Measurements from ENCODE around the gene KRT12.
"Not testable (repeated sequence)": the region's sequence is repeated elsewhere in the genome, so short reads cannot be mapped to it uniquely, and the experiment has no call there.

Gene KRT12

GRCh38 chr17:40883626-40884334 lies 16.8 kb upstream of the KRT12 start:
- DNase-seq (ENCODE audit: low read depth) = no peak

DNA sequence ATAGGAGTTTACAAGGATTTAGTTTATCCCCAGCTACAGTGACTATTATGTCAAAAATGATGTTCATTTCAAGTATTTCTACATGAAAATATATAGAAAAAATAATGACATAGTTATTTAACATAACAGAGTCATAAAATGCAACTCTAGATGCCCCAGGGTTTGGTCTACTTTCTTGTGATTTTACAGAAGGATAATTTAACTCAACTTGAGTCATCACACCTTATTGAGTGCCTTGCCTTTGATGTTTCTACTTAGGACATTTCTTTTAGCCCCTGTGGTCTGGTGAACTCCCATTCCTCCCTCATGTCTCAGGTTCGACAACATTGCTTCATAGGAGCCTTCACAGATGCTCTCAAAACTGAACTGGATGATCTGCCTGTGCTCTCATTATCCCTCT lies 16.0 kb upstream of the KRT12 start:
- DNase-seq (ENCODE audit: low read depth) = no peak

DNA sequence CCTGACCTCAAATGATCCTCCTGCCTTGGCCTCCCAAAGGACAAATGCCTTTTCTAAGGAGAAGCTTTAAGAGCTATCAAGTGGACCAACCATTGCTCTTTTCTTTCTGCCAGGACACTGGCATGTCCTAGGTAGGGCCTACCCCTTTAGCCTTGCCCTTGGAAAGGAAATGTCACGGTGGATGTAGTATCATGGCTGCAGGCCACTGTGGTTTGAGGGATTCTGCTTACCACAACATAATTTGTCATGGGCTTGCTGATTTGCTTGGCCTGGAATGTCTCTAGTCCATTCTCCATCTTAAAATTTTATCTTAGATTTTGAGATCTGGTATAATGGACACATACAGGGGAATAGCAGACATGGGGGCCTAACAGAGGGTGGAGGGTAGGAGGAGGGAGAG lies 12.0 kb upstream of the KRT12 start:
- no peak for DNase-seq (ENCODE audit: low read depth)

DNA sequence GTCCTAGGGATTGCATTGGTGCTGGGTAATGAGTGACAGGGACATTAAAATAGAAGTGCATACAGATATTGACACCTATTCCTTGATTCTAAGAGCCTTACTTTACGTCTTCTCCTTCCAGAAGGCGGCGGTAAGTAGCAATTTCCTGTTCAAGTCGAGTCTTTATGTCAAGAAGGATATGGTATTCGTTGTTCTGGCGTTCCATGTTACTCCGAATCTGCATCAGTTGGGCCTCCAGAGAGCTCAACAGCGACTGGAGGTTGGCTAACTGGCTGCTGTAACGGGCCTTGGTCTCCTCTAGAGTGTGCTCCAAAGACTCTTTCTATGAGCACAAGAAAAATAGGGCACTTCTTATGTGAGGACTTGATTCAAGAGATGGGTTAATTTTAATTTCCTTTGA lies 11.0 kb upstream of the KRT12 start:
- no peak for DNase-seq (ENCODE audit: low read depth)

DNA sequence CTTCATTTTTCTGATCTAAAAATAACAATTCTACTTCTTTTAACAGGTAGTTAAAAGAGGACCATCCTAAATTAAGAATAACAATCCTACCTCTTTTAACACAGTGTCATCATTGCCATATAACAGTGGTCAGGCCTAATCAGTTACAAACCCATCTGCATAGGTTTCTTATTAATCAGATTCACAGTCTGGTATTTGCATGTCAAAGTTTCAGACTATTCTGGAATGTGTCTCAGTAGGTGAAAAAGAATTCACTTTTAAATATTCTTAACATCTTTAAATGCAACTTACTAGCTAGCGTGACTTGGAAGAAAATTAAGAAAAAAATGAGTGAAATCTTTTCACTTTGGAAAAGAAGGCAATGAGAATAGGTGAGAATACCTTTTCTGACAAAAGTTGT lies 6.8 kb upstream of the KRT12 start:
- DNase-seq (ENCODE audit: low read depth) = no peak

DNA sequence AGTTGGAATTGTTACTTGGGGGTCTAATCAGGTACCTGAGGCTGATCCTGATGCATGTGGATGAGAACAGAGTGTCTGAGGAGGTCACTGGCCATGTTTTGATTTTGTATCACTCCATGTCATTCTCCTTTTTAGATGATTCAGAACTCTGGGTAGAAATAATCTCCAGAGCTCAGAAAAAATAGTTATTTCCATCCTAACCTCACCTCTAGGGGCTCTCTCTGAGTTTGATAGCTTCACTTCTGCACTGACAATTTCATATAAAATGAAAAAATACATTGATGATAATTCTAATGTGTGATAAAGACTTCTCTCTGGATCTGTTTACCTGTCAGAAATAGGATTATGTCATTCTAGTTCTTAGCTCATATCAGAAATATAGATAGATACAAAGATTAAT lies 6.2 kb upstream of the KRT12 start:
- no peak for DNase-seq (ENCODE audit: low read depth)

- no peak for DNase-seq (ENCODE audit: low read depth)
These were observed 5.4 kb upstream of the KRT12 start for GRCh38 chr17:40872416-40872815.

- DNase-seq (ENCODE audit: low read depth) = no peak
These were observed 4.3 kb upstream of the KRT12 start for GRCh38 chr17:40871316-40871715.

DNA sequence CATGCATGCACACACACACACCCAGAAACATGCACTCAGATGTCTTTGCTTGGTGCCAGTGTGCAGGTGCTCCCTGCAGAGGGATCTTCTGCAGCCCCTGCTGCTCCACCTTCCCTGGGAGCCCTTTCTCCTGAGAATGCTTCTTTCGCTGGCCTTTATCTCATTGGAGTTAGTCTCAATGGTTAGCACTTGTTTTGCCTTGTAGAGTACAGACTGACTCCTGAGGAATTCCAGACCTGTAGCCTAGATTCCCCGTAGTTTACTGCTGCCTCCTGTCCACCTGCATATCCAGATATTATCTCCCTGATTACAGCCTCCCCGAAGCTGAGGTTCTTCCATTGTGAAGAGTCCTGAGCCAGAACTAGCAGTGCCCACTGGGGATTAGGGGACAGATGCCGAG lies 3.1 kb upstream of the KRT12 start:
- no peak for DNase-seq (ENCODE audit: low read depth)

GRCh38 chr17:40864661-40865390 lies 2.2 kb downstream of the KRT12 start:
- DNase-seq (ENCODE audit: low read depth) = no peak

DNA sequence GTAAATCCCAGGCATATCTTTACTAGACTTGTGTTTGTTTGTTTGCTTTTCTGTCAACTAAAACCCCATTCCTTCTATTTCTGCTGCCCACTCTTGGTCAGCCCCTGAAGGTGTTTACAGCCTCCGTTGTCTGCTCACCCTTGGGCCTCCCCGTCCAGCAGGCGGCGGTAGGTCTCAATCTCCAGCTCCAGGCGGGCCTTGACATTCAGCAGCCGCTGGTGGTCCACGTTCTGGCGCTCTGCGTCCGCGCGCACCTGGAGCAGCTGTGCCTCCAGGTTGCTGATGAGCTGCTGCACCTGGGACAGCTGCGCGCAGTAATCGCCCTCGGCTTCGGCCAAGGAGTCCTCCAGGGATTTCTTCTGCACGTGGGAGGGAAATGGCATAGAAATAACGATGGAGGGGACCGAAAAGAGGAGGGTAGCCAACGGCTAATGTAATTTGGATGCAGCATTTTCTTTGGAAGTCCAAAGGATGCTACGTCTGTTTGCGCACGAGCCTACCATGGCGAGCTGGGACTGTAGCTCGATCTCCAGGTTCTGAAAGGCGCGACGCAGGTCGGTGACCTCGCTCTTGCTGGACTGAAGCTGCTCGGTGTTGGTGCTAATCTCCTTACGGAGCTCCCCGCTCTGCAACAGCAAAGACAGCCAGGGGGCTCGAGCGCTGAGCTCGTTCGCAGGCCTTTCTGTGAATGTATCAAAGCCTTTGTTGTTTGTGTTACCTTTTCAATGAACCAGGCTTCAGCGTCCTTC lies 3.9 kb downstream of the KRT12 start:
- DNase-seq (ENCODE audit: low read depth) = no peak

- DNase-seq (ENCODE audit: low read depth) = no peak
These were observed 7.5 kb downstream of the KRT12 start for GRCh38 chr17:40859536-40859935.

GRCh38 chr17:40858667-40859066 lies 8.4 kb downstream of the KRT12 start:
- not testable (repeated sequence) for DNase-seq (ENCODE audit: low read depth)

- no peak for DNase-seq (ENCODE audit: low read depth)
These were observed 9.5 kb downstream of the KRT12 start for GRCh38 chr17:40857535-40857934.

DNA sequence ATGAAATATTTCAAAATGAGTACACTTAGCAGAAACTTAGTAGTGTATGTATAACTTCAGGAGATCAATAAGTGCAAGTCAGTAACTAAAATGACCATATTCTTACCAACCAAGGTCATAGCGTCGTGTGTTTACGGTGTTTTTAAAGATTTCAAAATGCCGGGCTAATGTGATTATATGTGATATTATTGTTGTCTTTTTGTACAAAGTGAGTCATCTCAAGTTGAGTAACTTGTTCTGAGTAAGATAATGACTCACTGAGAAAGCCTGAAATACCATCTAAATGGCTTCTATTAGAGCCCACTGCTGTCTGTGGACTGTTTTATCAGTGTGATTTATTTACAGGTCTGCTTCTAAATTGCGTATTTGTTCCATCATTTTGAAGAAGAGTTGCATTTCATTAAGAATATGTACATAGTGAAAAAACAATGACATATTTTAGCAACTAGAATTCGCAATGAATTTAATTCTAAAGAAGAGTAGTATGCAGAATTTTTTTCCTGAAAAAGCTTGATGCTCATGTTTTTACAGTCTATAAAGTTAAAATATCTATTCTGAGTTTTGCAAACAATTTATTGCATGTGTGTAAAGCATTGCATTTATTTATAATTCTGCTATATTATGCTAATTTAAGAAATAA lies 12.7 kb downstream of the KRT12 start:
- DNase-seq (ENCODE audit: low read depth) = no peak

DNA sequence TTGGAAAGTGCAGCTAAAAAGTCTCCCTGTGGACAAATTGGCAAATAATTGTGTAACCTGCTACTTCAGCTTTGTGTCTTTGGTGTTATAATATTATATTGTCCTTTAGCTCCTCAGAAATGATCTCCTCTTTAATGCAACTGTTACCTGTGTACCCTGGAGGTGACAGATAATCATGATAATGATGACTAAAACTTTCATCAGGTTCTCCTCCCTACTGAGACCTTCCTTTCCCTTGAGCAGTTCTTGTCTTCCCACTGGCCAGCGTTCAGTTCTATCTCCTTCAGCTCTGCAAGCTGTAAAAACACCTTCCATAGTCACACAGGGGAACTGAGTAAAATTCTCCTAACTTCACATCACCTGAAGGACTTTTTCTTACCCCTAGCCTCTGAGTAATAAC lies 14.7 kb downstream of the KRT12 start:
- no peak for DNase-seq (ENCODE audit: low read depth)

DNA sequence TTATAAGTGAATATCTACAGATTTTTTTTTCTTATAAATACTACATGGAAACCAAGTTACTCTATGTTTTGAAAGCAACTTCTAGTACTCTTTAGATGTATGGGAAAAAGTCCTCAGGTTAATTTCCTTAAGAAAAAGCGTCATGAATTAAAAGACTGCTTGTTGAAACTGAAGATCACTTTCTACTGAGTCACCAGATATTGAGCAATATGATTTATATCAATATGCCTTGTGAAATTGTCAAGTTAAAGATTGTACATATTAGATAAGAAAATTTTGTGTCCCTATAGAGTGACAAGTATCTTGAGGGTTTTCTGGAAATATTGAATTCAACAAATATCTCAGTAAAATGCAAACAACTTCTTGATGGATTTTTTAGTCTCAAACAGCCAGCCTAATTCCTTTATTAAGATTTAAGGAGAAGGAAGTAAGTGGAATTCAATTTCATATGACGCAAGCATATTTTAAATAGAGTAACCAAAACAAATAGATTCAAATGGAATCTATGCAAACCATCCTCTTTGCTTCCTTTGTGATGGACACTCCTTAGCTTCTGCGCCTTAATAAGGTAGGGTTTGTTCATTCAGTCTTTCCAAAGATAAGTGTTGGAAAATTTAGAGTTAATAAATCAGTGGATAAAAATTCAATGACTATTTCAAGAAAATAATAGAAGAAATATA lies 16.6 kb downstream of the KRT12 start:
- DNase-seq (ENCODE audit: low read depth) = no peak

DNA sequence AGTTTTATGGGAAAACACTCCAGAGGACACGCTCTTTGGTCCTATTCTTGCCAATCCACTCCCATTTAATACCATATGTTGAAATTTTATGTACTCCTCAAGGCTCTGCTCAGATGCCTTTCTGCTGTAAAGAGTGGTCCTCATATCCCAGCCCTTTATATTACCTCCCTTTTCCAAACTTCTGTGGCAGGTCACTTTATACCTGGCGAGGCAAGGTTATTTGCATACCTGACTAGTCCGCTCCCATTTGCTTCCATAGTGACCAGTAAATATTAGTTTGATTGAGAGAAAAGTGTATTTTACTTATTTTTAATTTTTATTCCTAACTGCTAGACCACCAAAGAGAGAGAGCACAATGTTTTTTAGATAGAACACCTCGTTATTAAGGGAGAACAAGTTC lies 17.3 kb downstream of the KRT12 start:
- no peak for DNase-seq (ENCODE audit: low read depth)

GRCh38 chr17:40848583-40849235 lies 18.3 kb downstream of the KRT12 start:
- DNase-seq (ENCODE audit: low read depth) = no peak

DNA sequence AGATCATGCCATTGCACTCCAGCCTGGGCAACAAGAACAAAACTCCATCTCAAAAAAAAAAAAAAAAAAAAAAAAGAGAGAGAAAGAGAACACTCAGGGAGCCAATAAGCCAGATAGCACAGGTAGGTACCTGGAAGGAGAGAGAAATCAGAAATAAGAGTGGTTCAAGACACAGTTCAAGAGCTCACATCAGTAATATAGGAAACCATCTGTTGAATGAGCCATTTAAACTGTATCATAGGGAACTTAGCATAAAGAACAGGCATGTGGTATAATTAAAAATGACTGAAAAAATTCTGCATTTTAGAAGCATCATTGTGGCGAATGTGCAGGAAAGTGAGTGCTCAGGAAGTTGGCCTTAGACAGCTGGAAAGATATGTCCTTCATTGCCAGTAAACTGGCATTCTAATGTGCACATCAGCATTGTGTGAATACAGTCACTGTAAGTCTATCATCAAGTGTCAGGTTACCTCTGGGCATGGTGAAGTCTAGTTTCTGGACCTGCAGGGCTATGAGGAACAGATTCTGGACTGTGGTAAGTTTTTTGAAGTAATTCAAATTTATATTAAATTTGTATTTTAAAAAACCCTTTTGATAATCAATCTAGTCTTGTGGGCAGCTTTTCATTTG lies 20.4 kb downstream of the KRT12 start:
- no peak for DNase-seq (ENCODE audit: low read depth)

- DNase-seq (ENCODE audit: low read depth) = no peak
These were observed 22.3 kb downstream of the KRT12 start for GRCh38 chr17:40844671-40845107.

Measured in T-helper 22 cell (primary cell).